ENCODE measurements around the gene OR56A5.

DNA sequence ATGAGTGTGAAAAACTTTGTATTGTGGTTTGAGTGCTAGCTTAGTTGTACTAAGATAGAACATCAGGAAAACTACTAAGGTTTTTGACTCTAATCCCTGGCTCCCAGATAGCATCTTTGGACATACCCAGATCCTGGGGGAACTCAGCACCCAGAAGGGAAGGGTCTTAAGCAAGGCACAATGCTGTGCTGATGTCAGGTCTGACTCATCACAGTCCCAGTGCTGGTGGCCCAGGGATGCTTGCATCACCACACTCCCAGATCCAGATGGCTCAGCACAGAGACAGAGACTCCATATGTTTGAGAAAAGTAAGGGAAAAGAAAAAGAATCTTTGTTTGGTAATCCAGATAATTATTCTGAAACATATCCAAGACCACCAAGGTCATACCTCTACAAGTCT, 44.5 kb downstream of the OR56A5 start:
- no peak for TF ChIP-seq EP300 (IDR thresholded peaks at IDR 0.05; ENCODE audit: borderline replicate concordance)
- no peak for TF ChIP-seq ZBTB7A (IDR thresholded peaks at IDR 0.05; ENCODE audit: low read depth)
- no peak for TF ChIP-seq EGR1 (IDR thresholded peaks at IDR 0.05)
- no peak for TF ChIP-seq TEAD4 (IDR thresholded peaks at IDR 0.05)
